DOHH2 (cell line): ENCODE results near the gene RRP1B.

Experiments used
- H3F3A ChIP-seq: fragments of 200-600 bp; sonication (generic), shearing (Covaris generic); 2 replicates; pipeline ENCODE4 v1.6.0; 2016; ENCODE audit warnings: antibody characterized with exemption, mild to moderate bottlenecking; ENCODE audit not compliant: control insufficient read depth, insufficient read depth
- H3K27ac ChIP-seq: fragments of 200-600 bp; sonication (generic); 2 replicates; pipeline ENCODE4 v1.5.1; 2014; ENCODE audit warnings: low read depth, mild to moderate bottlenecking, low read length, moderate library complexity
- H3K27me3 ChIP-seq: fragments of 200-600 bp; sonication (generic); 2 replicates; pipeline ENCODE4 v1.6.1; 2014; ENCODE audit warnings: mild to moderate bottlenecking, low read length, mixed read lengths; ENCODE audit not compliant: control insufficient read depth
- H3K36me3 ChIP-seq: fragments of 200-600 bp; sonication (generic); 2 replicates; pipeline ENCODE4 v1.6.1; 2014; ENCODE audit warnings: mild to moderate bottlenecking, low read length, moderate library complexity, mixed read lengths; ENCODE audit not compliant: control insufficient read depth
- H3K4me1 ChIP-seq: fragments of 200-600 bp; sonication (generic); 2 replicates; pipeline ENCODE4 v1.6.1; 2014; ENCODE audit warnings: mild to moderate bottlenecking, low read length, mixed read lengths; ENCODE audit not compliant: control insufficient read depth
- H3K4me2 ChIP-seq: fragments of 200-600 bp; sonication (generic); 2 replicates; pipeline ENCODE4 v1.6.0; 2014; ENCODE audit warnings: mild to moderate bottlenecking, low read length, moderate library complexity
- H3K4me3 ChIP-seq: fragments of 200-600 bp; sonication (generic); 2 replicates; pipeline ENCODE4 v1.5.1; 2014; ENCODE audit warnings: mild to moderate bottlenecking, low read length, mixed read lengths
- H3K79me2 ChIP-seq: fragments of 200-600 bp; sonication (generic); 2 replicates; pipeline ENCODE4 v1.6.1; 2014; ENCODE audit warnings: mild to moderate bottlenecking, low read length, mixed read lengths; ENCODE audit not compliant: control insufficient read depth
- H3K9me2 ChIP-seq: fragments of 200-600 bp; sonication (generic); replicated peaks from 2 replicates; pipeline ENCODE4 v1.6.1; 2014; ENCODE audit warnings: mild to moderate bottlenecking, low read length, mixed read lengths; ENCODE audit not compliant: control insufficient read depth
- H3K9me3 ChIP-seq: fragments of 200-600 bp; sonication (generic); 2 replicates; pipeline ENCODE4 v1.6.1; 2014; ENCODE audit warnings: antibody characterized with exemption, low read length, mixed read lengths; ENCODE audit not compliant: control insufficient read depth, insufficient read depth
- H4K20me1 ChIP-seq: fragments of 200-600 bp; sonication (generic); 2 replicates; pipeline ENCODE4 v1.6.0; 2014; ENCODE audit warnings: low read depth, mild to moderate bottlenecking, antibody characterized with exemption, low read length, moderate library complexity; ENCODE audit not compliant: control insufficient read depth, insufficient read depth
- CTCF ChIP-seq: fragments of 200-600 bp; sonication (generic); IDR thresholded peaks from one replicate; pipeline ENCODE4 v1.5.1; 2014; ENCODE audit warnings: antibody characterized with exemption, mild to moderate bottlenecking, low read depth, low read length; ENCODE audit not compliant: poor library complexity, severe bottlenecking
- EZH2phosphoT487 ChIP-seq: fragments of 200-600 bp; sonication (generic); IDR thresholded peaks from 2 replicates; pipeline ENCODE4 v1.6.1; 2017; ENCODE audit warnings: borderline replicate concordance, mild to moderate bottlenecking, antibody characterized with exemption, low read length, moderate library complexity, mixed read lengths

The RRP1B gene

DNA sequence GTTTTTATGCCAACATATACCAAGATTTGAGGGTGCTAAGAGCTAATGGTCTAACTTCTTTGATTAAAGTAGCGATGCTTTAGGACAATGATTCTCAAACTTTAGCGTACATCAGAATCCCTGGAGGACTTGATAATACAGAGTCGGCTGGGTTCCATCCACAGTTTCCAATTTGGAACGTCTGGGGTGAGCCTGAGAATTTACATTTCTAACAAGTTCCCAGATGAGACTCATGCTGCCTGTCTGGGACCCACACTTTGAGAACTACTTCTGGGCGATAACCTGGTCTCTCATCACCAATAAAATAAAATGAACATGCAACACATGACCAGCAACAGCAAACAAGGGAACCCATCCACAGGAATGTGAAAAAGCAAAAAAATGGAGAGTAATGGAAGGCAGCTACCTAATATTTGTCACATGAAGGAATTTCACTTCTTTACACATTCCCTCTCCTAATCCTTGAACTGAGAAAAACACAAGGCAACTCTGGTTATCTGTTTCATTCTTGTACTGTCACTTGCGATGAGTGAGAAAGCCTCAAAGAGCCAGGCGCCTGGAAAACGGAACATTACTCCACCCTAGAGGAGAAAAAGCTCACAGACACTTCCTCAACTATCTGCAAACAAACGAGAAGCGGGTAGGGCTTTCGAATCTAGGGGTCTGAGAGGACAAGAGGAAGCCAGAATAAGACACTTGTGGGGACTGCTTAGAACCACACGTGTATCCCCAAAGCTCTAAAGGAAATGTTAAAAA lies 14.0 kb upstream of the RRP1B start:
- TF ChIP-seq EZH2phosphoT487 = no peak
- peak; percentile 31 for TF ChIP-seq CTCF

DNA sequence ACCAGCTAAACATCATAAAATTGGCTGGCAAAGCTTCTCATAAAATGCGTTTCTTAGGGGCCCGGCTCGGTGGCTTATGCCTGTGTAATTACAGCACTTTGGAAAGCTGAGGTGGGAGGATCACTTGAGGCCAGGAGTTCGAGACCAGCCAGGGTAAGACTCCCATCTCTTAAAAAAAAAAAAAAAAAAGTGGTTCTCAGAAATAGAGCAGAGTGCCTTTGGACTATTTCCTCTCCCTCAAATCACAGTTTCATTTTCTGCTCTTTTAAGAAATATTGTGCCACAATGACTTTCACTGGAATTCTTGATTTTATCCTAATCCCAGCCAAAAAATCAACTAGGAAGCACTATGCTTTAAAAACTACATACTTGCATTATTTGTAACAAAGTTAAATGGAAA lies 13.4 kb upstream of the RRP1B start:
- TF ChIP-seq EZH2phosphoT487 (no peak), CTCF (no peak)
- H3K9me3 ChIP-seq = no peaks in the 10 kb centered on the region
- H3K79me2 ChIP-seq = no peaks in the 10 kb centered on the region
- H3K36me3 ChIP-seq = no peaks in the 10 kb centered on the region
- H3K27ac ChIP-seq = no peak overlapping the region
- no peaks in the 10 kb centered on the region for H3F3A ChIP-seq
- H3K4me3 ChIP-seq = peak overlapping the region; percentile 29
- H3K4me1 ChIP-seq = peaks cover 15% of the 10 kb centered on the region
- no peaks in the 10 kb centered on the region for H3K27me3 ChIP-seq
- H4K20me1 ChIP-seq = no peaks in the 10 kb centered on the region
- peak overlapping the region; percentile 61 for H3K4me2 ChIP-seq
- H3K9me2 ChIP-seq = no peaks in the 10 kb centered on the region

More for the DNA sequence above, 14.0 kb upstream of the RRP1B start:
- H3K4me2 ChIP-seq = peak overlapping the region; percentile 61
- H3K9me2 ChIP-seq = no peaks in the 10 kb centered on the region
- H3K27ac ChIP-seq = no peak overlapping the region
- peaks cover 15% of the 10 kb centered on the region for H3K4me1 ChIP-seq
- H3K79me2 ChIP-seq = no peaks in the 10 kb centered on the region
- H3K4me3 ChIP-seq = peak overlapping the region; percentile 29; the same call in 1 of the 2 replicates
- H4K20me1 ChIP-seq = no peaks in the 10 kb centered on the region
- H3K9me3 ChIP-seq = no peaks in the 10 kb centered on the region
- no peaks in the 10 kb centered on the region for H3K36me3 ChIP-seq
- no peaks in the 10 kb centered on the region for H3K27me3 ChIP-seq
- no peaks in the 10 kb centered on the region for H3F3A ChIP-seq

GRCh38 chr21:43646550-43647260 lies 12.7 kb upstream of the RRP1B start:
- H3K4me2 ChIP-seq = peak overlapping the region; percentile 61
- no peaks in the 10 kb centered on the region for H3K27me3 ChIP-seq
- TF ChIP-seq CTCF (peak; percentile 99), EZH2phosphoT487 (no peak)
- no peaks in the 10 kb centered on the region for H3K9me3 ChIP-seq
- no peaks in the 10 kb centered on the region for H3K36me3 ChIP-seq
- no peaks in the 10 kb centered on the region for H4K20me1 ChIP-seq
- H3F3A ChIP-seq = no peaks in the 10 kb centered on the region
- no peak overlapping the region for H3K27ac ChIP-seq
- H3K9me2 ChIP-seq = no peaks in the 10 kb centered on the region
- H3K4me1 ChIP-seq = peaks cover 15% of the 10 kb centered on the region
- H3K4me3 ChIP-seq = peak overlapping the region; percentile 29
- H3K79me2 ChIP-seq = no peaks in the 10 kb centered on the region
